HEK293 (cell line): ENCODE measurements around the gene PPFIBP1.
A peak's percentile ranks its signal among the peaks of the same experiment; 100 is the strongest.

Experiments used
- CTCF ChIA-PET: fragments of 350-600 bp; formaldehyde crosslinking; extraction: SDS; loops from one replicate; lab custom pipeline; 2021; ENCODE audit warnings: antibody characterized with exemption; lab: Yijun Ruan, JAX
- POLR2A ChIA-PET: fragments of 300-600 bp; formaldehyde crosslinking; extraction: SDS; loops from one replicate; lab custom pipeline; 2020; ENCODE audit warnings: antibody characterized with exemption, inconsistent platforms; lab: Yijun Ruan, JAX
- H3K27ac ChIP-seq: fragments of 200-500 bp; sonication (Bioruptor generic); 2 replicates; pipeline ENCODE4 v1.5.1; 2014; ENCODE audit warnings: low read depth, low read length, control low read depth, inconsistent platforms; ENCODE audit errors: extremely low read depth
- H3K36me3 ChIP-seq, 2 experiments: fragments of 200-500 bp in 1 of 2; sonication (Bioruptor generic) in 1 of 2; 1 replicate in 1 of 2; 2 replicates in 1 of 2; pipeline ENCODE4 v1.5.1; 2014 to 2017; ENCODE audit warnings: inconsistent platforms in 2 of 2, low read length in 2 of 2; ENCODE audit not compliant: control insufficient read depth in 2 of 2, insufficient read depth in 1 of 2
- H3K4me1 ChIP-seq: fragments of 200-500 bp; sonication (Bioruptor generic); 2 replicates; pipeline ENCODE4 v1.5.1; 2014; ENCODE audit warnings: mild to moderate bottlenecking, low read length, inconsistent platforms; ENCODE audit not compliant: control insufficient read depth, insufficient read depth
- H3K4me3 ChIP-seq: 2 replicates; pipeline ENCODE4 v1.5.1; 2011; ENCODE audit warnings: low read depth, mild to moderate bottlenecking, control low read depth, low read length, moderate library complexity
- H3K9me3 ChIP-seq: fragments of 200-500 bp; sonication (Bioruptor generic); 2 replicates; pipeline ENCODE4 v1.5.1; 2014; ENCODE audit warnings: low read depth, low read length, inconsistent platforms; ENCODE audit not compliant: control insufficient read depth, insufficient read depth
- HIC1 ChIP-seq: fragments of 450-650 bp; formaldehyde crosslinking; IDR thresholded peaks from 2 replicates; pipeline ENCODE4 v1.5.1; 2016; ENCODE audit warnings: missing biosample characterization, missing genetic modification characterization
- HOXD13 ChIP-seq: sonication (generic); formaldehyde crosslinking; IDR thresholded peaks from 2 replicates; pipeline ENCODE4 v1.8.0; 2022; ENCODE audit warnings: missing genetic modification reagents, borderline replicate concordance
- IKZF3 ChIP-seq: fragments of 450-650 bp; IDR thresholded peaks from 2 replicates; pipeline ENCODE4 v1.5.0; 2018; ENCODE audit warnings: missing biosample characterization, mild to moderate bottlenecking, missing genetic modification characterization, moderate library complexity
- KLF10 ChIP-seq: fragments of 450-650 bp; IDR thresholded peaks from 2 replicates; pipeline ENCODE4 v1.5.1; 2018; ENCODE audit warnings: missing biosample characterization, mild to moderate bottlenecking, missing genetic modification characterization
- MEIS1 ChIP-seq: sonication (generic); formaldehyde crosslinking; IDR thresholded peaks from 2 replicates; pipeline ENCODE4 v1.8.1; 2022; ENCODE audit warnings: missing genetic modification reagents, mild to moderate bottlenecking, borderline replicate concordance
- OSR2 ChIP-seq: fragments of 450-650 bp; formaldehyde crosslinking; IDR thresholded peaks from 2 replicates; pipeline ENCODE4 v1.5.1; 2016; ENCODE audit warnings: missing biosample characterization, missing genetic modification characterization
- REPIN1 ChIP-seq: fragments of 450-650 bp; formaldehyde crosslinking; IDR thresholded peaks from 2 replicates; pipeline ENCODE4 v1.5.1; 2017; ENCODE audit warnings: missing biosample characterization, missing genetic modification characterization, low read depth
- SP2 ChIP-seq: fragments of 450-650 bp; formaldehyde crosslinking; IDR thresholded peaks from 2 replicates; pipeline ENCODE4 v1.5.1; 2016; ENCODE audit warnings: missing biosample characterization, missing genetic modification characterization
- SP7 ChIP-seq: fragments of 450-650 bp; formaldehyde crosslinking; IDR thresholded peaks from 2 replicates; pipeline ENCODE4 v1.5.1; 2016; ENCODE audit warnings: missing biosample characterization, missing genetic modification characterization
- WT1 ChIP-seq: fragments of 450-650 bp; formaldehyde crosslinking; IDR thresholded peaks from 2 replicates; pipeline ENCODE4 v1.5.1; 2016; ENCODE audit warnings: missing biosample characterization, missing genetic modification characterization
- ZEB2 ChIP-seq: fragments of 450-650 bp; formaldehyde crosslinking; IDR thresholded peaks from 2 replicates; pipeline ENCODE4 v1.5.1; 2016; ENCODE audit warnings: missing biosample characterization, missing genetic modification characterization
- ZFHX2 ChIP-seq: fragments of 450-650 bp; formaldehyde crosslinking; conservative IDR thresholded peaks from 2 replicates; pipeline ENCODE4 v1.5.1; 2016; ENCODE audit warnings: missing biosample characterization, missing genetic modification characterization
- ZNF121 ChIP-seq: fragments of 450-650 bp; formaldehyde crosslinking; IDR thresholded peaks from 2 replicates; pipeline ENCODE4 v1.5.1; 2016; ENCODE audit warnings: missing biosample characterization, missing genetic modification characterization
- ZNF169 ChIP-seq: fragments of 450-650 bp; formaldehyde crosslinking; IDR thresholded peaks from 2 replicates; pipeline ENCODE4 v1.5.1; 2016; ENCODE audit warnings: missing biosample characterization, missing genetic modification characterization
- ZNF24 ChIP-seq: fragments of 450-650 bp; formaldehyde crosslinking; IDR thresholded peaks from 2 replicates; pipeline ENCODE4 v1.5.1; 2016; ENCODE audit warnings: missing biosample characterization, missing genetic modification characterization
- ZNF366 ChIP-seq: fragments of 450-650 bp; formaldehyde crosslinking; conservative IDR thresholded peaks from 2 replicates; pipeline ENCODE4 v1.5.1; 2016; ENCODE audit warnings: missing biosample characterization, missing genetic modification characterization
- ZNF391 ChIP-seq: fragments of 450-650 bp; formaldehyde crosslinking; IDR thresholded peaks from 2 replicates; pipeline ENCODE4 v1.5.1; 2016; ENCODE audit warnings: low read depth, missing biosample characterization, missing genetic modification characterization, borderline replicate concordance
- ZNF558 ChIP-seq: fragments of 450-650 bp; formaldehyde crosslinking; IDR thresholded peaks from 2 replicates; pipeline ENCODE4 v1.5.1; 2016; ENCODE audit warnings: missing biosample characterization, missing genetic modification characterization
- ZNF600 ChIP-seq: fragments of 450-650 bp; formaldehyde crosslinking; IDR thresholded peaks from 2 replicates; pipeline ENCODE4 v1.5.1; 2016; ENCODE audit warnings: missing biosample characterization, missing genetic modification characterization
- ZNF626 ChIP-seq: fragments of 450-650 bp; sonication (Bioruptor Pico); formaldehyde crosslinking; IDR thresholded peaks from 2 replicates; pipeline ENCODE4 v1.5.1; 2018; ENCODE audit warnings: missing biosample characterization, missing genetic modification characterization, inconsistent platforms
- ZNF629 ChIP-seq: fragments of 450-650 bp; formaldehyde crosslinking; IDR thresholded peaks from 2 replicates; pipeline ENCODE4 v1.5.1; 2017; ENCODE audit warnings: missing biosample characterization, missing genetic modification characterization
- ZNF658 ChIP-seq: fragments of 450-650 bp; formaldehyde crosslinking; IDR thresholded peaks from 2 replicates; pipeline ENCODE4; 2016; ENCODE audit warnings: missing biosample characterization, missing genetic modification characterization
- ZNF670 ChIP-seq: fragments of 450-650 bp; formaldehyde crosslinking; IDR thresholded peaks from 2 replicates; pipeline ENCODE4 v1.5.1; 2016; ENCODE audit warnings: missing biosample characterization, missing genetic modification characterization, low read depth
- ZNF747 ChIP-seq: fragments of 450-650 bp; formaldehyde crosslinking; IDR thresholded peaks from 2 replicates; pipeline ENCODE4 v1.5.1; 2016; ENCODE audit warnings: missing biosample characterization, missing genetic modification characterization
- ZNF776 ChIP-seq: fragments of 450-650 bp; formaldehyde crosslinking; IDR thresholded peaks from 2 replicates; pipeline ENCODE4 v1.5.0; 2017; ENCODE audit warnings: missing biosample characterization, missing genetic modification characterization, borderline replicate concordance
- ZNF792 ChIP-seq: fragments of 450-650 bp; formaldehyde crosslinking; IDR thresholded peaks from 2 replicates; pipeline ENCODE4 v1.5.1; 2016; ENCODE audit warnings: missing biosample characterization, missing genetic modification characterization
- ZSCAN23 ChIP-seq: fragments of 450-650 bp; formaldehyde crosslinking; IDR thresholded peaks from 2 replicates; pipeline ENCODE4 v1.5.1; 2016; ENCODE audit warnings: missing biosample characterization, missing genetic modification characterization
- ZXDB ChIP-seq: fragments of 450-650 bp; formaldehyde crosslinking; IDR thresholded peaks from 2 replicates; pipeline ENCODE4 v1.5.1; 2016; ENCODE audit warnings: missing biosample characterization, missing genetic modification characterization
- TF ChIP-seq, protein P1 (sequence below): fragments of 450-650 bp; formaldehyde crosslinking; IDR thresholded peaks from 2 replicates; pipeline ENCODE4 v1.5.1; 2016; ENCODE audit warnings: missing biosample characterization, missing genetic modification characterization

Gene PPFIBP1

GRCh38 chr12:27616356-27617142 is 92.5 kb downstream of the PPFIBP1 start:
- CTCF ChIA-PET: interaction anchor here (0.8 kb wide), 1 partner anchor 19 kb away, joined by 4 read pairs; no protein-coding TSS in a partner anchor
- H3K4me3 ChIP-seq: no peak overlapping the region
- no peaks in the 10 kb centered on the region for H3K9me3 ChIP-seq
- POLR2A ChIA-PET: interaction anchor here (0.6 kb wide), 1 partner anchor 129 kb away, joined by 5 read pairs; no protein-coding TSS in a partner anchor
- H3K27ac ChIP-seq: no peak overlapping the region
- TF ChIP-seq ZNF391 (tag by site-specific recombination) (no peak), ZNF600 (tag by site-specific recombination) (peak; percentile 81)
- peaks cover 11% of the 10 kb centered on the region for H3K4me1 ChIP-seq
- no peaks in the 10 kb centered on the region for H3K36me3 ChIP-seq

- Histone ChIP-seq H3K9me3 (no peaks in the 10 kb centered on the region), H3K4me3 (no peak overlapping the region), H3K36me3 (no peaks in the 10 kb centered on the region), H3K27ac (no peak overlapping the region), H3K4me1 (peaks cover 11% of the 10 kb centered on the region)
- CTCF ChIA-PET: no interaction called here
- POLR2A ChIA-PET: no interaction called here
- TF ChIP-seq ZNF626 (tag by site-specific recombination) (no peak), ZNF792 (tag by site-specific recombination) (no peak), ZNF558 (tag by site-specific recombination) (no peak), REPIN1 (tag by site-specific recombination) (no peak), ZNF169 (no peak), ZNF670 (tag by site-specific recombination) (no peak), ZNF747 (tag by site-specific recombination) (no peak), ZSCAN23 (tag by site-specific recombination) (no peak)
Observed at GRCh38 chr12:27618836-27619235, 94.8 kb downstream of the PPFIBP1 start.

GRCh38 chr12:27619308-27619707 is 95.3 kb downstream of the PPFIBP1 start:
- H3K36me3 ChIP-seq: no peaks in the 10 kb centered on the region
- H3K4me1 ChIP-seq: peaks cover 11% of the 10 kb centered on the region
- H3K27ac ChIP-seq: no peak overlapping the region
- H3K9me3 ChIP-seq: no peaks in the 10 kb centered on the region
- ChIA-PET CTCF (no interaction called here), POLR2A (no interaction called here)
- H3K4me3 ChIP-seq: no peak overlapping the region
- TF ChIP-seq ZNF658 (tag by site-specific recombination): no peak
- TF ChIP-seq ZNF24 (tag by site-specific recombination): no peak; the same call in 1 of the 2 replicates
- peak; percentile 16; the same call in 1 of the 2 replicates for TF ChIP-seq OSR2 (tag by site-specific recombination)
- peak; percentile 71 for TF ChIP-seq MEIS1 (CRISPR knock-in tag)
- TF ChIP-seq HIC1: 0 out of 2 replicates have a peak, but pooled peaks have one; percentile 58
- 0 out of 2 replicates have a peak, but pooled peaks have one; percentile 26 for TF ChIP-seq ZXDB (tag by site-specific recombination)
- TF ChIP-seq, protein P1, sequence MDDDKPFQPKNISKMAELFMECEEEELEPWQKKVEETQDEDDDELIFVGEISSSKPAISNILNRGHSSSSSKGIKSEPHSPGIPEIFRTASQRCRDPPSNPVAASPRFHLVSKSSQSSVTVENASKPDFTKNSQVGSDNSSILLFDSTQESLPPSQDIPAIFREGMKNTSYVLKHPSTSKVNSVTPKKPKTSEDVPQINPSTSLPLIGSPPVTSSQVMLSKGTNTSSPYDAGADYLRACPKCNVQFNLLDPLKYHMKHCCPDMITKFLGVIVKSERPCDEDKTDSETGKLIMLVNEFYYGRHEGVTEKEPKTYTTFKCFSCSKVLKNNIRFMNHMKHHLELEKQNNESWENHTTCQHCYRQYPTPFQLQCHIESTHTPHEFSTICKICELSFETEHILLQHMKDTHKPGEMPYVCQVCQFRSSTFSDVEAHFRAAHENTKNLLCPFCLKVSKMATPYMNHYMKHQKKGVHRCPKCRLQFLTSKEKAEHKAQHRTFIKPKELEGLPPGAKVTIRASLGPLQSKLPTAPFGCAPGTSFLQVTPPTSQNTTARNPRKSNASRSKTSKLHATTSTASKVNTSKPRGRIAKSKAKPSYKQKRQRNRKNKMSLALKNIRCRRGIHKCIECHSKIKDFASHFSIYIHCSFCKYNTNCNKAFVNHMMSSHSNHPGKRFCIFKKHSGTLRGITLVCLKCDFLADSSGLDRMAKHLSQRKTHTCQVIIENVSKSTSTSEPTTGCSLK (tag by site-specific recombination): no peak
- peak; percentile 82 for TF ChIP-seq ZEB2 (tag by site-specific recombination)
- TF ChIP-seq KLF10 (tag by site-specific recombination): 0 out of 2 replicates have a peak, but pooled peaks have one; percentile 23
- TF ChIP-seq ZNF776 (tag by site-specific recombination): no peak
- peak; percentile 44; the same call in 1 of the 2 replicates for TF ChIP-seq IKZF3 (tag by site-specific recombination)
- 0 out of 2 replicates have a peak, but pooled peaks have one; percentile 22 for TF ChIP-seq SP2 (tag by site-specific recombination)
- peak; percentile 63 for TF ChIP-seq SP7
- TF ChIP-seq HOXD13 (CRISPR knock-in tag): peak; percentile 66; the same call in 1 of the 2 replicates
- TF ChIP-seq ZNF121 (tag by site-specific recombination): no peak
- 0 out of 2 replicates have a peak, but pooled peaks have one; percentile 18 for TF ChIP-seq ZFHX2
- peak; percentile 62 for TF ChIP-seq ZNF366
- TF ChIP-seq ZNF629 (tag by site-specific recombination): peak; percentile 85
- 0 out of 2 replicates have a peak, but pooled peaks have one; percentile 24 for TF ChIP-seq WT1 (tag by site-specific recombination)
